ENCODE results near the gene ANTKMT. TPM values are rescaled to one million over a fixed set of nuclear protein-coding genes. Genes with fewer than 3 reads are reported as not detected.
"Not testable (repeated sequence)": the region's sequence is repeated elsewhere in the genome, so short reads cannot be mapped to it uniquely, and the experiment has no call there.

The ANTKMT gene
- total and polyA plus RNA-seq, 2 of the 4 experiments (the other 2 are of a cell fraction), result 7.3 to 16.2 TPM

- intact Hi-C loops (cut with micrococcal nuclease); in situ Hi-C loops (cut with MboI; ENCODE audit: low sequenced_read_pairs); H4K8ac ChIP-seq (ENCODE audit: low read depth in 2 of 2, low read length in 2 of 2); CTCF ChIA-PET; H3K9me1 ChIP-seq (ENCODE audit: insufficient read depth, low read length); H2AK5ac ChIP-seq (ENCODE audit: low read depth, low read length); H3K4me2 ChIP-seq (ENCODE audit: low read depth, low read length); ATAC-seq (ENCODE audit: low read depth); H3K27ac ChIP-seq (ENCODE audit: insufficient read depth, low read length); H4K5ac ChIP-seq (ENCODE audit: low read depth, low read length); H2BK120ac ChIP-seq (ENCODE audit: low read depth, low read length); H3K36me3 ChIP-seq (ENCODE audit: control insufficient read depth, insufficient read depth, low read length); H4K91ac ChIP-seq (ENCODE audit: insufficient read depth, low read depth, low read length); dilution Hi-C loops (cut with HindIII; ENCODE audit: low sequenced_read_pairs, unreplicated experiment); H3K23ac ChIP-seq (ENCODE audit: low read depth, low read length); H3K79me1 ChIP-seq (ENCODE audit: low read depth in 1 of 2, low read length in 2 of 2); H2AK9ac ChIP-seq (replicated peaks; ENCODE audit: low read depth, low read length, poor library complexity); DNase-seq; H3K56ac ChIP-seq (ENCODE audit: extremely low read depth, insufficient read depth, low read length); H3K18ac ChIP-seq (ENCODE audit: low read depth, low read length); H3K9me3 ChIP-seq (ENCODE audit: control insufficient read depth, insufficient read depth, low read length); H3K4me3 ChIP-seq (ENCODE audit: insufficient read depth, low read depth, low read length); BruUV-seq (replicated peaks); H3K14ac ChIP-seq (replicated peaks; ENCODE audit: low read depth, low read length); H3K4ac ChIP-seq (ENCODE audit: low read depth, low read length); H2BK15ac ChIP-seq (ENCODE audit: low read depth, low read length); H4K20me1 ChIP-seq (ENCODE audit: insufficient read depth, low read length); H2AFZ ChIP-seq (replicated peaks; ENCODE audit: low read length, poor library complexity); H3K4me1 ChIP-seq (ENCODE audit: control insufficient read depth, insufficient read depth, low read length); POLR2A ChIA-PET (ENCODE audit: unreplicated experiment); H2BK20ac ChIP-seq (ENCODE audit: low read depth, low read length); H3K9ac ChIP-seq (ENCODE audit: low read depth, low read length); H2BK5ac ChIP-seq (ENCODE audit: low read depth, low read length, poor library complexity, severe bottlenecking): not testable (repeated sequence)
- H3K27me3 ChIP-seq (ENCODE audit: control insufficient read depth, insufficient read depth, low read length), result peaks cover 11% of the 10 kb centered on the region
- 100% methylated on average over 2 of the region's 11 CpGs; no CpG with 5 or more reads in 1 of the 2 experiments for WGBS, 2 experiments (ENCODE audit: extremely low coverage in 2 of 2, insufficient read length in 1 of 2)
Observed at GRCh38 chr16:754121-754607, 33.2 kb downstream of the ANTKMT start.

All from IMR-90 (cell line).